ENCODE measurements around the gene SATB1.

Gene SATB1

DNA sequence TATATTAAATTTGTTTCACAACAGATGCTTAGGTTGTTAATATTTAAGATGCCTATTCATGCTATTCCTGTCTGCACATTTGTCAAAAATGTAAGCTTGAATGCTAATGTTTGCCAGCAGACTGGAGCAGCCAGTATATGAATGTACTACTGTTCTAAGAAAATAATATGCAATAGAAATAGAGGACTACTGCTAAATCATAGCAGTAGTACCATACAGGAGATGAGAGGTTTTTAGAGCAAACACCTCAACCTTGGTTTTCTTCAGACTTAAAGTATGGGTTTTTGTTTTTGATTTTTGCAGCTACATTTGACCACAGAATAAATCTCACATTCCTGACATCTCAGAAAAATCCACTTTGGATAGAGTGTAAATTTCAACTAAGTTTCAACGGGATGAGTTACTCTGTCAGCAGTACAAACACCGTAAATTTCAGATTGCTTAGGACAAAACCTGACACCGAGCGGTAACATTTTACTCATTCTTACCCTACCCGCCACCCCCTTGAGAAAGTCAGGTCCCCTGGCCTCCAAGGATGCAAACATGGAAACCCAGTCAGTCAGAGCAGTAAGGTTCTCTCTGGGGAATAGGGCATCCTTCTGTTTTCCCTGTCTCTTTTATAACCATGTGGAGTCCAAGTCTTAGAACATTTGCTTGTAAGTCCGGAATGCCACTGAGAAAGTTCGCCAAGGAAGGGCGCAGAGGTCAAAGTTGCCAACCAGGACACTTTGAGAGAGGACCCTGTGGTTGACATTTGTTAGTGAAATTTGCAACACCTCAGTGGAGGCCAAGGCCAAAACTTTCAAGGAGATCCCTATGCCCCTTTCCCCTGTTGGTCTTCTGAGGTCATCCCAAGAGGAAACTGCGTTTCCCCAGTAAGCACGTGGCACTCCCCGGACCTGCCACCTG lies 17.9 kb upstream of the SATB1 start:
- Mint-ChIP-seq H3K4me1 (ENCODE audit: low read depth) (peaks cover 32% of the 10 kb centered on the region), H3K9me3 (no peaks in the 10 kb centered on the region), H3K27me3 (peaks cover 31% of the 10 kb centered on the region), H3K4me3 (peak overlapping the region; percentile 91), H3K27ac (peak overlapping the region; percentile 79), H3K36me3 (ENCODE audit: low read depth) (peaks cover 7% of the 10 kb centered on the region)
- intact Hi-C loops (cut with micrococcal nuclease): no loop called here

- intact Hi-C loops (cut with micrococcal nuclease): no loop called here
- Mint-ChIP-seq H3K9me3 (no peaks in the 10 kb centered on the region), H3K27ac (no peak overlapping the region), H3K4me1 (ENCODE audit: low read depth) (peaks cover 32% of the 10 kb centered on the region), H3K4me3 (no peak overlapping the region), H3K27me3 (peaks cover 28% of the 10 kb centered on the region), H3K36me3 (ENCODE audit: low read depth) (peaks cover 7% of the 10 kb centered on the region)
Measured at GRCh38 chr3:18441551-18441950, 16.4 kb upstream of the SATB1 start.

DNA sequence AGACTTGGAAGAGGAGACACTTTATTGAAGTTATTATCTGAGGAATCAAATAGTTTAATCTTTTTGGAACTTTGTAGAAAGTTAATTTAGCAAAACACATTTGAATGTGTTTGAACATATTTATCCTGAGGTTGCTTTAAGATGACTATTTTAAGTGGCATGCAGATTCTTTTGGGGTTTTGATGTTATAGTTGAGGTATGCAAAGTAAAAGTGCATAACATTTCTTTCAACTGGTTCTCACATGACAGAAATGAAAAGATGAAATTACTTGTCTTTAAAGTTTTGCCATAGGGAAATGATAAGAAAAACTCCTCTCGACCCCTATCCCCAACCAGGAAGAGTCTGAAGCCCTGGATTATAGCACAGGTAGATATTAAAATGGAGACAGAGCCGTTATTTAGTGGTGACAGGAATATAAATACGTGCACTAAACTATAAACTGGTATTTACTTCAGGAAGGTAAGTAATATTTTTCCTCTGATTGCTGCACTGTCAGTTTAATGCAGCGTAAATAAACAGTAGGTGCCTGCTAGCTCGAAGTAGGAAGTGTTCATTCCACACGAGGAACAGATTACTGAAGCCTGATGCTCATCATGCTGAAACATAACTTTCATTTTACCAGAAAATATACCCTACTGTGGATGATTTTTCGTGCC lies 15.1 kb upstream of the SATB1 start:
- H3K27me3 Mint-ChIP-seq: peaks cover 15% of the 10 kb centered on the region
- H3K4me3 Mint-ChIP-seq: no peak overlapping the region
- H3K36me3 Mint-ChIP-seq (ENCODE audit: low read depth): peaks cover 7% of the 10 kb centered on the region
- no peak overlapping the region for H3K27ac Mint-ChIP-seq
- H3K9me3 Mint-ChIP-seq: no peaks in the 10 kb centered on the region
- H3K4me1 Mint-ChIP-seq (ENCODE audit: low read depth): peaks cover 19% of the 10 kb centered on the region
- intact Hi-C loops (cut with micrococcal nuclease): no loop called here

GRCh38 chr3:18439281-18439680 lies 14.1 kb upstream of the SATB1 start:
- H3K27me3 Mint-ChIP-seq: peaks cover 13% of the 10 kb centered on the region
- H3K9me3 Mint-ChIP-seq: no peaks in the 10 kb centered on the region
- H3K27ac Mint-ChIP-seq: no peak overlapping the region
- H3K36me3 Mint-ChIP-seq (ENCODE audit: low read depth): peaks cover 3% of the 10 kb centered on the region
- H3K4me1 Mint-ChIP-seq (ENCODE audit: low read depth): peaks cover 17% of the 10 kb centered on the region
- intact Hi-C loops (cut with micrococcal nuclease): no loop called here
- no peak overlapping the region for H3K4me3 Mint-ChIP-seq

DNA sequence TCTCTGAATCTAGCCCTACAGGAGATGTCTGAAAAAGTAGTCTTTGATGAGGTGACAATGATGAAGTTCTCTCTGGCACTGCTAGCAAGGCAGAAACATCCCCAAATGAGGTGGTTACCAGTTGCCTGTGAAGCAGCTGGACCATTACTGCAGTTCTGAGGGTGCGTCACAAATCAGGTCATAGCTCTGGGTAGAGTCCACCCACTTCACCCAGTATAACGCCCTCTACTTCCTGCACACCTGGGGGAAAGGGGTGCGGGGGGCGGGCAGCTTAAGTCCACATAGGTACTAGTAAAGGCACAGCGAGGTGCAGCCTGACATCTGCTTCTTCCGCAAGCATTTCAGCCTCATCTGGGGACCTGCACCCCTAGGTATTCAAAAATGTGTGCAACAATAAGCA lies 13.4 kb upstream of the SATB1 start:
- intact Hi-C loops (cut with micrococcal nuclease): no loop called here
- H3K36me3 Mint-ChIP-seq (ENCODE audit: low read depth): no peaks in the 10 kb centered on the region
- no peak overlapping the region for H3K27ac Mint-ChIP-seq
- H3K4me3 Mint-ChIP-seq: no peak overlapping the region
- H3K27me3 Mint-ChIP-seq: peaks cover 6% of the 10 kb centered on the region
- H3K9me3 Mint-ChIP-seq: no peaks in the 10 kb centered on the region
- peaks cover 10% of the 10 kb centered on the region for H3K4me1 Mint-ChIP-seq (ENCODE audit: low read depth)

- peaks cover 8% of the 10 kb centered on the region for H3K4me1 Mint-ChIP-seq (ENCODE audit: low read depth)
- no peak overlapping the region for H3K4me3 Mint-ChIP-seq
- H3K27ac Mint-ChIP-seq: no peak overlapping the region
- H3K27me3 Mint-ChIP-seq: no peaks in the 10 kb centered on the region
- no peaks in the 10 kb centered on the region for H3K36me3 Mint-ChIP-seq (ENCODE audit: low read depth)
- no peaks in the 10 kb centered on the region for H3K9me3 Mint-ChIP-seq
- intact Hi-C loops (cut with micrococcal nuclease): no loop called here
Measured at GRCh38 chr3:18436213-18436612, 11.1 kb upstream of the SATB1 start.

DNA sequence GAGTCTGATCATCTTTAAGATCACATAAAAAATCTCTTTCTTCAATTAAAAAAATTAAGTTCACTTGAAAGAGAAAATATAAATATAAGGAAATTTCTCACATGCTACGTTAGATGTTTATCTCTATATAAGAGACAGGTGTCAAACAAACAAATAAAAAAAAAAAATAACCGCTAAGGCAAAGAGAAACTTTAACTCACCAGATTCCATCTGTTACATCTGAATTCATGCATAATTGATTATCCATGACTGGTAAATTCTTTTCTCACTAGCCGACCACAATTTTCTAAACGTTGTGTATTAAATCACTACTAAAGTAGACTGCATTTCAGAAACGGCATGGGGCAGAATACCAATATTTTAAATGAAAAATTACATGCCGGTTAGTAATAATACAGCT lies 9.6 kb upstream of the SATB1 start:
- H3K36me3 Mint-ChIP-seq (ENCODE audit: low read depth): no peaks in the 10 kb centered on the region

GRCh38 chr3:18432752-18433151 lies 7.6 kb upstream of the SATB1 start:
- H3K27ac Mint-ChIP-seq: no peak overlapping the region
- peaks cover 18% of the 10 kb centered on the region for H3K4me1 Mint-ChIP-seq (ENCODE audit: low read depth)
- no peaks in the 10 kb centered on the region for H3K27me3 Mint-ChIP-seq
- intact Hi-C loops (cut with micrococcal nuclease): no loop called here
- no peaks in the 10 kb centered on the region for H3K9me3 Mint-ChIP-seq
- H3K36me3 Mint-ChIP-seq (ENCODE audit: low read depth): no peaks in the 10 kb centered on the region
- no peak overlapping the region for H3K4me3 Mint-ChIP-seq

More for the DNA sequence above, 9.6 kb upstream of the SATB1 start:
- Mint-ChIP-seq H3K27ac (no peak overlapping the region), H3K4me1 (ENCODE audit: low read depth) (peaks cover 11% of the 10 kb centered on the region), H3K9me3 (no peaks in the 10 kb centered on the region), H3K4me3 (no peak overlapping the region), H3K27me3 (no peaks in the 10 kb centered on the region)
- intact Hi-C loops (cut with micrococcal nuclease): no loop called here

DNA sequence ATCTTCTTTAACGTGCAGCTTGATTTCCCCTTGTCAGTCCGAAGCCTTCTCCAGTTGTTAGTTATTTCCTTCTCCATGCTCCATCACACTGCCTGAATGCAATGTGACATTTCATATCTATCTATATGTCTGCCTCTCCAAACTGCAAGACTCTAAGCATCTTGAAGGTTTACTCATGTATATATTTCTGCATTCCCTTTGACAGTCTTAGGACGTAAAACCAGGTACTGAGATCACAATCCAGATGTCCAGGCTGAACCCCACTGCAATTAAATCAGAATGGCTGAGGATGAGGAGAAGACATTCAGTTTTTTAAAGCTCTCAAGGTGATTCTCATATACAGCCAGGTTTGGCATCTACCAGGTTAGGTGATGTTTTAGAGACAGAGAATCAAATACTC lies 6.1 kb upstream of the SATB1 start:
- Mint-ChIP-seq H3K4me3 (no peak overlapping the region), H3K27ac (no peak overlapping the region), H3K27me3 (no peaks in the 10 kb centered on the region), H3K4me1 (ENCODE audit: low read depth) (peaks cover 18% of the 10 kb centered on the region), H3K36me3 (ENCODE audit: low read depth) (no peaks in the 10 kb centered on the region), H3K9me3 (no peaks in the 10 kb centered on the region)
- intact Hi-C loops (cut with micrococcal nuclease): no loop called here

DNA sequence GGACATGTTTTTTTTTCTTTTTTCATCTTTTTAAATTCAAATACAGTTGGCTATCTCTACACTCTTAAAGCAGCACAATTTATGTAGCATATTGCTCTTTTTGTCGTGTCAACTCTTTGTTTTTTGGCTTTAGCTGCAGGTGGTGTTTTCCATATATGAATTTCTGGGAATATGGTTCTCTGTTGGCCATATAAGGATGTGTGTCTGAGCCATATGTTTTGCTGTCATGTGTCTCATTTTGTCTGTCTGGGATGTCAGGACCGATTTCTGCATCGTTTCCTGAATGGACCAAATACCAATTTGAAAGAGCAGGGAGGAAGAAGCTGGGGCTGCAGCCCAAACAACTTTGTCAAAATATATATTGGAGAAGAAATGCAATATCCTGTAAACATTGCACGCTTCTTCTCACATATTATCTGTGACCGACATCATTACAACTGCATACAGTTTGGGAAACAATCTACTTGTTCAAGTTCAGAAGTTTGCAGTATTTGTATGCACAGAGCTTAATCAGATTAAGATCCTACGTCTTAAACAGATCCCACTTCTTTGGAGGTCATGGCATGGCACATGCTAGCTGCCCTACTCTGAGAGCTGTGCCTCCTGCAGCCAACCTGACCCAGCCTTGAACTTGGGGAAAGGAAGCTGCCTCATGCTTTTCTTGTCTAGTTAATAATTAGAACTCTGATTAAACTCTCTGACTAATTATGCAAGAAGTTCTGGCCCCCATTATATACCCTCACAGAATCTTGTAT lies 4.0 kb upstream of the SATB1 start:
- intact Hi-C loops (cut with micrococcal nuclease): loop anchor here (10.0 kb wide), 2 partner anchors 126 to 684 kb away; partner anchors contain the start of gene TBC1D5
- H3K4me3 Mint-ChIP-seq: no peak overlapping the region
- no peaks in the 10 kb centered on the region for H3K9me3 Mint-ChIP-seq
- peaks cover 16% of the 10 kb centered on the region for H3K36me3 Mint-ChIP-seq (ENCODE audit: low read depth)
- H3K27ac Mint-ChIP-seq: no peak overlapping the region
- H3K4me1 Mint-ChIP-seq (ENCODE audit: low read depth): peaks cover 24% of the 10 kb centered on the region
- peaks cover 4% of the 10 kb centered on the region for H3K27me3 Mint-ChIP-seq

DNA sequence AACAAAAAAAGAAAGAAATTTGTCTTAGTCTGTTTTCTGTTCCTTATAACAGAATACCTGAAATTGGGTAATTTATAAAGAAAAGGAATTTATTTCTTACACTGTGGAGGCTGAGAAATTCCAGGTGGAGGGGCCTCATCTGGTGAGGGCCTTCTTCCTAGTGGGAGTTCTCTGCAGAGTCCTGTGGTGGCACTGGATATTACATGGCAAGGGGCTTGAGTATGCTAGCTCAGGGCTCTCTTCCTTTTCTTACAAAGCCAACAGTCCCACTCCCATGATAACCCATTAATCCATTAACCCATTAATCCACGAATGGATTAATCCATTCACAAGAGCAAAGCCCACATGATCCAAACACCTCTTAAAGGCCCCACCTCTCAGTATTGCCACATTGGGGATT lies 2.9 kb upstream of the SATB1 start:
- Mint-ChIP-seq H3K4me1 (ENCODE audit: low read depth) (peaks cover 35% of the 10 kb centered on the region), H3K27me3 (peaks cover 4% of the 10 kb centered on the region), H3K9me3 (no peaks in the 10 kb centered on the region), H3K36me3 (ENCODE audit: low read depth) (peaks cover 23% of the 10 kb centered on the region), H3K27ac (no peak overlapping the region), H3K4me3 (no peak overlapping the region)
- intact Hi-C loops (cut with micrococcal nuclease): loop anchor here (10.0 kb wide), 2 partner anchors 127 to 683 kb away; partner anchors contain the start of gene TBC1D5

DNA sequence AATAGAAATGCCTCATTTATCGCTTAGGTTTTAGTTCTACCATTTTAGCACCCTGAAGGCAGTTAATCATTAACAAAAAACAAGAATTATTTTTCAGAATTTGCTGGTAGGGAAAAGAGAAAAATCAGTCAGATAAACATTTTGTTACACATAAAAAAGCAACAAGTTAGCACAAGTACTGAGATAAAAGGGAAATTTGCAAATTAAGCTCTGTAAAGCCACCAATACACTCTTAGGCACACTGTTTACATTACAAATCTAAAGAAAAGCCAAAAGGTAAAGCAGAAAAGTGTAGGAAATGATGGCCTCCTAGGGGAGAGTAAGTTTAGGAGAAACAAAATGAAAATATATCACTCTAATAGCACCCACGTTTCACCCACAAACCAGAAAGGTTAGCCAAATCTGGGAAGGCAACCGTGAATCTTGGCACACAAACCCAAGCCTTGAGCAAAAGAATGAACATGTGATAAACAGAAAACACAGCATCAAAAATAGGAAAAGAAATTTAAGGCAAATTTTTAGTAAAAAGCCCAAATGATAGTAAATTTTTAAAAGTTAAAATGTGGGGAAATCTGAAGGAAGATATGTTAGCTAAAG lies 1.6 kb upstream of the SATB1 start:
- Mint-ChIP-seq H3K4me1 (ENCODE audit: low read depth) (peaks cover 38% of the 10 kb centered on the region), H3K27me3 (peaks cover 4% of the 10 kb centered on the region), H3K4me3 (no peak overlapping the region), H3K9me3 (no peaks in the 10 kb centered on the region), H3K36me3 (ENCODE audit: low read depth) (peaks cover 23% of the 10 kb centered on the region), H3K27ac (no peak overlapping the region)
- intact Hi-C loops (cut with micrococcal nuclease): loop anchor here (10.0 kb wide), 2 partner anchors 128 to 682 kb away; partner anchors contain the start of gene TBC1D5

GRCh38 chr3:18425641-18426257 lies 610 bp upstream of the SATB1 start:
- Mint-ChIP-seq H3K36me3 (ENCODE audit: low read depth) (peaks cover 26% of the 10 kb centered on the region), H3K27ac (peak overlapping the region; percentile 91), H3K4me3 (peak overlapping the region; percentile 97), H3K9me3 (no peaks in the 10 kb centered on the region), H3K4me1 (ENCODE audit: low read depth) (peaks cover 31% of the 10 kb centered on the region), H3K27me3 (peaks cover 4% of the 10 kb centered on the region)
- intact Hi-C loops (cut with micrococcal nuclease): loop anchor here (2.0 to 10.0 kb wide), 3 partner anchors 19 to 681 kb away; partner anchors contain the start of gene TBC1D5

All from dendritic cell treated with granulocyte-macrophage colony-stimulating factor and Interleukin-4, amounts not matched to agents 40 ng/mL and 50 ng/mL, for 4 days (primary cell).